SK-N-SH (cell line): ENCODE measurements around the gene MTHFD1L. TPM values are rescaled to one million over a fixed set of nuclear protein-coding genes. Genes with fewer than 3 reads are reported as not detected.

ENCODE experiments used
- CTCF ChIA-PET: fragments of 300-600, 350-600 bp; formaldehyde crosslinking; extraction: SDS; loops from one replicate; lab custom pipeline; 2021; lab: Yijun Ruan, JAX
- POLR2A ChIA-PET: fragments of 350-600 bp; sonication (Branson Sonifier 250); formaldehyde crosslinking; extraction: SDS; loops from one replicate; lab custom pipeline; 2020; ENCODE audit warnings: antibody characterized with exemption, inconsistent platforms; lab: Yijun Ruan, JAX
- DNase-seq: peaks from one replicate; pipeline ENCODE4 v3.0.0; 2012
- H2AFZ ChIP-seq: fragments of 200-600 bp; sonication (generic); 2 replicates; pipeline ENCODE4 v1.8.1; 2016; ENCODE audit warnings: antibody characterized with exemption, mild to moderate bottlenecking, low read depth
- H3F3A ChIP-seq: fragments of 200-600 bp; sonication (generic); replicated peaks from 2 replicates; pipeline ENCODE3; 2016; ENCODE audit warnings: antibody characterized with exemption, mild to moderate bottlenecking; ENCODE audit not compliant: insufficient read depth
- H3K27ac ChIP-seq, 2 experiments: fragments of 200-500 bp in 1 of 2; fragments of 200-600 bp in 1 of 2; sonication (Bioruptor generic) in 1 of 2; sonication (generic), shearing (Covaris generic) in 1 of 2; 2 replicates each; pipeline versions ENCODE4 v1.5.1 to v1.6.1; 2014 to 2016; ENCODE audit warnings: low read depth in 2 of 2, inconsistent platforms in 1 of 2, low read length in 1 of 2, mild to moderate bottlenecking in 1 of 2, mixed read lengths in 1 of 2
- H3K27me3 ChIP-seq: fragments of 200-600 bp; sonication (generic), shearing (Covaris generic); 2 replicates; pipeline ENCODE4 v1.6.1; 2016; ENCODE audit warnings: mixed run types; ENCODE audit not compliant: insufficient read depth
- H3K36me3 ChIP-seq, 2 experiments: fragments of 200-500 bp in 1 of 2; fragments of 200-600 bp in 1 of 2; sonication (Bioruptor generic) in 1 of 2; sonication (generic) in 1 of 2; replicated peaks in 1 of 2; 2 replicates each; pipeline versions ENCODE3 to v1.5.1; 2014 to 2016; ENCODE audit warnings: low read length in 1 of 2, mild to moderate bottlenecking in 1 of 2; ENCODE audit not compliant: insufficient read depth in 2 of 2, control insufficient read depth in 1 of 2
- H3K4me1 ChIP-seq, 2 experiments: fragments of 200-500 bp in 1 of 2; fragments of 200-600 bp in 1 of 2; sonication (Bioruptor generic) in 1 of 2; sonication (generic), shearing (Covaris generic) in 1 of 2; 2 replicates each; pipeline versions ENCODE4 v1.5.1 to v1.6.1; 2014 to 2016; ENCODE audit warnings: low read depth in 1 of 2, low read length in 1 of 2, mixed run types in 1 of 2; ENCODE audit not compliant: insufficient read depth in 2 of 2, control insufficient read depth in 1 of 2
- H3K4me2 ChIP-seq: fragments of 200-600 bp; sonication (generic), shearing (Covaris generic); 2 replicates; pipeline ENCODE4 v1.6.1; 2017; ENCODE audit warnings: mixed run types
- H3K4me3 ChIP-seq, 2 experiments: fragments of 200-500 bp in 1 of 2; fragments of 200-600 bp in 1 of 2; sonication (Bioruptor generic) in 1 of 2; sonication (generic), shearing (Covaris generic) in 1 of 2; 2 replicates each; pipeline versions ENCODE4 v1.5.1 to v1.8.1; 2014 to 2016; ENCODE audit warnings: low read depth in 2 of 2, inconsistent platforms in 1 of 2, low read length in 1 of 2, mild to moderate bottlenecking in 1 of 2, mixed read lengths in 1 of 2, moderate library complexity in 1 of 2
- H3K79me2 ChIP-seq: fragments of 200-600 bp; sonication (generic); 2 replicates; pipeline ENCODE4 v1.8.1; 2017; ENCODE audit warnings: mild to moderate bottlenecking; ENCODE audit not compliant: insufficient read depth
- H3K9ac ChIP-seq: fragments of 200-600 bp; sonication (generic); 2 replicates; pipeline ENCODE4 v1.6.1; 2017; ENCODE audit warnings: mixed run types
- H3K9me2 ChIP-seq: fragments of 200-600 bp; sonication (generic); 2 replicates; pipeline ENCODE4 v1.6.1; 2017; ENCODE audit warnings: mixed run types
- H3K9me3 ChIP-seq: fragments of 200-600 bp; sonication (generic); 2 replicates; pipeline ENCODE4 v1.6.1; 2017; ENCODE audit warnings: mixed run types, mild to moderate bottlenecking, moderate library complexity
- H4K20me1 ChIP-seq: fragments of 200-600 bp; sonication (generic); 2 replicates; pipeline ENCODE4 v1.6.1; 2017; ENCODE audit warnings: mild to moderate bottlenecking, mixed run types; ENCODE audit not compliant: insufficient read depth
- FOSL2 ChIP-seq: IDR thresholded peaks from 2 replicates; pipeline ENCODE4 v1.4.0; 2012; ENCODE audit warnings: low read depth, mild to moderate bottlenecking, moderate library complexity, borderline replicate concordance
- MEF2A ChIP-seq: IDR thresholded peaks from 2 replicates; pipeline ENCODE4 v1.4.0; 2012; ENCODE audit warnings: low read depth, borderline replicate concordance
- MXI1 ChIP-seq: IDR thresholded peaks from 2 replicates; pipeline ENCODE4 v1.6.1; 2012; ENCODE audit warnings: mild to moderate bottlenecking, low read depth, low read length, improper control_type of control experiment
- POLR2AphosphoS5 ChIP-seq: IDR thresholded peaks from 2 replicates; pipeline ENCODE4 v1.6.1; 2012; ENCODE audit warnings: low read depth, low read length
- RFX5 ChIP-seq: IDR thresholded peaks from 2 replicates; pipeline ENCODE4 v1.6.1; 2012; ENCODE audit warnings: mild to moderate bottlenecking, improper control_type of control experiment, low read length
- TAF1 ChIP-seq: IDR thresholded peaks from 2 replicates; pipeline ENCODE4 v1.6.1; 2012; ENCODE audit warnings: low read depth, mild to moderate bottlenecking, low read length, moderate library complexity, borderline replicate concordance
- TEAD4 ChIP-seq: IDR thresholded peaks from 2 replicates; pipeline ENCODE4 v1.4.0; 2012; ENCODE audit warnings: mild to moderate bottlenecking, borderline replicate concordance; ENCODE audit not compliant: insufficient read depth
- USF1 ChIP-seq: IDR thresholded peaks from 2 replicates; pipeline ENCODE4 v1.4.0; 2012; ENCODE audit warnings: low read depth, borderline replicate concordance
- WGBS: methylation state at CpG from one replicate; pipeline ENCODE4 v1.1.6; 2017; ENCODE audit warnings: low lambda C conversion rate; 5-methylcytosine and 5-hydroxymethylcytosine counted together
- polyA plus RNA-seq, 3 experiments: library from polyadenylated mRNA; depleted of rRNA; stranded (reverse); fragments of >200 nt; gene quantifications; 2 replicates each; pipeline ENCODE4 v1.2.3, GENCODE V29; 2012
- TF ChIP-seq, protein P1 (sequence below): IDR thresholded peaks from 2 replicates; pipeline ENCODE4 v1.4.0; 2012; ENCODE audit warnings: low read depth, borderline replicate concordance
- TF ChIP-seq, protein P2 (sequence below): fragments of 200-600 bp; sonication (generic); IDR thresholded peaks from 2 replicates; pipeline ENCODE4 v1.6.1; 2017; ENCODE audit warnings: antibody characterized with exemption, mild to moderate bottlenecking, moderate library complexity

MTHFD1L gene
- polyA plus RNA-seq, 1 of the 3 experiments (the other 2 are of a cell fraction), result 37.0 TPM

GRCh38 chr6:151056230-151056907, 190.9 kb downstream of the MTHFD1L start:
- Histone ChIP-seq H3K36me3 (peaks cover 3 to 12% of the 10 kb centered on the region in 2 experiments), H3K4me3 (no peak overlapping the region), H3F3A (peaks cover 31% of the 10 kb centered on the region), H3K9me3 (no peaks in the 10 kb centered on the region), H3K9ac (no peak overlapping the region), H3K79me2 (peaks cover 12% of the 10 kb centered on the region; the same call in 1 of the 2 replicates), H2AFZ (no peak overlapping the region), H3K4me1 (peaks cover 23 to 50% of the 10 kb centered on the region in 2 experiments), H3K27me3 (no peaks in the 10 kb centered on the region), H3K27ac (peak overlapping the region; percentile 72 to 98), H4K20me1 (no peaks in the 10 kb centered on the region), H3K9me2 (no peaks in the 10 kb centered on the region), H3K4me2 (no peak overlapping the region)
- DNase-seq, result no peak
- TF ChIP-seq FOSL2 (no peak), USF1 (no peak), TAF1 (no peak), TEAD4 (no peak)
- TF ChIP-seq, protein P1, sequence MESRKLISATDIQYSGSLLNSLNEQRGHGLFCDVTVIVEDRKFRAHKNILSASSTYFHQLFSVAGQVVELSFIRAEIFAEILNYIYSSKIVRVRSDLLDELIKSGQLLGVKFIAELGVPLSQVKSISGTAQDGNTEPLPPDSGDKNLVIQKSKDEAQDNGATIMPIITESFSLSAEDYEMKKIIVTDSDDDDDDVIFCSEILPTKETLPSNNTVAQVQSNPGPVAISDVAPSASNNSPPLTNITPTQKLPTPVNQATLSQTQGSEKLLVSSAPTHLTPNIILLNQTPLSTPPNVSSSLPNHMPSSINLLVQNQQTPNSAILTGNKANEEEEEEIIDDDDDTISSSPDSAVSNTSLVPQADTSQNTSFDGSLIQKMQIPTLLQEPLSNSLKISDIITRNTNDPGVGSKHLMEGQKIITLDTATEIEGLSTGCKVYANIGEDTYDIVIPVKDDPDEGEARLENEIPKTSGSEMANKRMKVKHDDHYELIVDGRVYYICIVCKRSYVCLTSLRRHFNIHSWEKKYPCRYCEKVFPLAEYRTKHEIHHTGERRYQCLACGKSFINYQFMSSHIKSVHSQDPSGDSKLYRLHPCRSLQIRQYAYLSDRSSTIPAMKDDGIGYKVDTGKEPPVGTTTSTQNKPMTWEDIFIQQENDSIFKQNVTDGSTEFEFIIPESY, result no peak
- WGBS, result 85% methylated on average over 8 of the region's 9 CpGs
- ChIA-PET POLR2A (no interaction called here), CTCF (interaction anchor here (0.7 to 1.9 kb wide), 2 partner anchors 10 to 268 kb away, joined by 4 to 10 read pairs; no protein-coding TSS in a partner anchor)

DNA sequence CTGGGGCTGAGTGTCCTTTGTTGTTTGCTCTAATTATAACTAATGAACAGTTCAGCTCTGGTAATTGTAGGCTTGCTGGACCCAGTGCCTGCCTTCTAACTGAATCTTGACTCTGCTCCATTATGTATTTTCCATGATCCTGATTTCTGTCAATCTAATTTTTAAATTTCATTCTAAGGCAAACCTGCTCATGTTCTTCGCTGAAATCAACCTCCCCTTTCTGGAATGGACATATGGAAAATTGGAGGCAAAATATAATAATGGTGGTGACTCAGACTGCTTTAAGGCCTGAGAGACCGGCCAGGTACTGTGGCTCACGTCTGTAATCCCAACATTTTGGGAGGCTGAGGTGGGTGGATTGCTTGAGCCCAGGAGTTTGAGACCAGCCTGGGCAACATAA, 191.6 kb downstream of the MTHFD1L start:
- peak; percentile 23 for DNase-seq
- TF ChIP-seq RFX5, result no peak
- TF ChIP-seq MXI1, result no peak
- no peak for TF ChIP-seq MEF2A
- no peak for TF ChIP-seq TEAD4
- TF ChIP-seq, protein P1, result no peak
- no peak for TF ChIP-seq POLR2AphosphoS5
- TF ChIP-seq, protein P2, sequence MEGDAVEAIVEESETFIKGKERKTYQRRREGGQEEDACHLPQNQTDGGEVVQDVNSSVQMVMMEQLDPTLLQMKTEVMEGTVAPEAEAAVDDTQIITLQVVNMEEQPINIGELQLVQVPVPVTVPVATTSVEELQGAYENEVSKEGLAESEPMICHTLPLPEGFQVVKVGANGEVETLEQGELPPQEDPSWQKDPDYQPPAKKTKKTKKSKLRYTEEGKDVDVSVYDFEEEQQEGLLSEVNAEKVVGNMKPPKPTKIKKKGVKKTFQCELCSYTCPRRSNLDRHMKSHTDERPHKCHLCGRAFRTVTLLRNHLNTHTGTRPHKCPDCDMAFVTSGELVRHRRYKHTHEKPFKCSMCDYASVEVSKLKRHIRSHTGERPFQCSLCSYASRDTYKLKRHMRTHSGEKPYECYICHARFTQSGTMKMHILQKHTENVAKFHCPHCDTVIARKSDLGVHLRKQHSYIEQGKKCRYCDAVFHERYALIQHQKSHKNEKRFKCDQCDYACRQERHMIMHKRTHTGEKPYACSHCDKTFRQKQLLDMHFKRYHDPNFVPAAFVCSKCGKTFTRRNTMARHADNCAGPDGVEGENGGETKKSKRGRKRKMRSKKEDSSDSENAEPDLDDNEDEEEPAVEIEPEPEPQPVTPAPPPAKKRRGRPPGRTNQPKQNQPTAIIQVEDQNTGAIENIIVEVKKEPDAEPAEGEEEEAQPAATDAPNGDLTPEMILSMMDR, result no peak
- peak overlapping the region; percentile 72 to 98; a peak in 3 of 4 replicates for H3K27ac ChIP-seq
- H4K20me1 ChIP-seq, result no peaks in the 10 kb centered on the region
- CTCF ChIA-PET, result interaction anchor here (1.9 to 2.7 kb wide), 2 partner anchors 267 kb away, joined by 10 to 16 read pairs; no protein-coding TSS in a partner anchor
- peaks cover 23 to 44% of the 10 kb centered on the region in 2 experiments for H3K4me1 ChIP-seq
- no peaks in the 10 kb centered on the region for H3K27me3 ChIP-seq
- H3K4me2 ChIP-seq, result no peak overlapping the region
- no peak overlapping the region for H3K4me3 ChIP-seq
- no peaks in the 10 kb centered on the region for H3K9me2 ChIP-seq
- no peak overlapping the region for H2AFZ ChIP-seq
- no peaks in the 10 kb centered on the region for H3K9me3 ChIP-seq
- peaks cover 17% of the 10 kb centered on the region; the same call in 1 of the 2 replicates for H3K79me2 ChIP-seq
- H3K36me3 ChIP-seq, result peaks cover 0 to 17% of the 10 kb centered on the region in 2 experiments
- WGBS, result 75% methylated on average over 3 of the region's 3 CpGs
- no peak overlapping the region for H3K9ac ChIP-seq
- POLR2A ChIA-PET, result no interaction called here
- H3F3A ChIP-seq, result peaks cover 35% of the 10 kb centered on the region
